Measurements from ENCODE around the gene MOCS1. TPM values are rescaled to one million over a fixed set of nuclear protein-coding genes. Genes with fewer than 3 reads are reported as not detected.

Gene MOCS1
- total RNA-seq, 2 experiments from 2014 or later = 2.0 to 2.7 TPM

GRCh38 chr6:39901116-39901655 lies 33.1 kb downstream of the MOCS1 start:
- ChIA-PET CTCF (no interaction called here), POLR2A (no interaction called here)
- TF ChIP-seq CTCF (IDR thresholded peaks at IDR 0.05) = no peak
- peaks cover 10% of the 10 kb centered on the region for H3K27me3 Mint-ChIP-seq
- peaks cover 0 to 2% of the 10 kb centered on the region in 2 experiments for H3K27me3 ChIP-seq (ENCODE audit: control insufficient read depth in 1 of 2, insufficient read depth in 2 of 2, low read length in 2 of 2)
- intact Hi-C loops (cut with DNase I, micrococcal nuclease) = no loop called here
- DNase-seq (no peak), ATAC-seq (ENCODE audit: poor library complexity) (no peak)
- no peaks in the 10 kb centered on the region for H3K36me3 Mint-ChIP-seq (ENCODE audit: low read depth)
- H3K9me3 ChIP-seq (ENCODE audit: control insufficient read depth in 1 of 2, insufficient read depth in 1 of 2, low read length in 2 of 2) = peaks cover 0 to 8% of the 10 kb centered on the region in 2 experiments
- H3K4me3 ChIP-seq (ENCODE audit: low read length) = no peak overlapping the region
- H3K27ac ChIP-seq (ENCODE audit: low read depth in 1 of 2, low read length in 2 of 2) = no peak overlapping the region
- H3K9me3 Mint-ChIP-seq = no peaks in the 10 kb centered on the region
- H3K4me1 Mint-ChIP-seq (ENCODE audit: low read depth) = no peaks in the 10 kb centered on the region
- no peak overlapping the region for H3K27ac Mint-ChIP-seq
- no peak overlapping the region for H3K4me3 Mint-ChIP-seq
- H3K4me1 ChIP-seq (ENCODE audit: insufficient read depth, low read length) = no peaks in the 10 kb centered on the region
- no peaks in the 10 kb centered on the region for H3K36me3 ChIP-seq (ENCODE audit: insufficient read depth, low read length)

- H3K27me3 Mint-ChIP-seq = peaks cover 10% of the 10 kb centered on the region
- H3K4me3 Mint-ChIP-seq = no peak overlapping the region
- Histone ChIP-seq H3K27me3 (ENCODE audit: control insufficient read depth in 1 of 2, insufficient read depth in 2 of 2, low read length in 2 of 2) (peaks cover 0 to 2% of the 10 kb centered on the region in 2 experiments), H3K9me3 (ENCODE audit: control insufficient read depth in 1 of 2, insufficient read depth in 1 of 2, low read length in 2 of 2) (peaks cover 0 to 8% of the 10 kb centered on the region in 2 experiments), H3K4me3 (ENCODE audit: low read length) (no peak overlapping the region), H3K4me1 (ENCODE audit: insufficient read depth, low read length) (no peaks in the 10 kb centered on the region), H3K27ac (ENCODE audit: low read depth in 1 of 2, low read length in 2 of 2) (no peak overlapping the region), H3K36me3 (ENCODE audit: insufficient read depth, low read length) (no peaks in the 10 kb centered on the region)
- no peak for TF ChIP-seq CTCF (IDR thresholded peaks at IDR 0.05)
- no peaks in the 10 kb centered on the region for H3K4me1 Mint-ChIP-seq (ENCODE audit: low read depth)
- POLR2A ChIA-PET = no interaction called here
- DNase-seq (no peak), ATAC-seq (ENCODE audit: poor library complexity) (no peak)
- no peaks in the 10 kb centered on the region for H3K36me3 Mint-ChIP-seq (ENCODE audit: low read depth)
- H3K9me3 Mint-ChIP-seq = no peaks in the 10 kb centered on the region
- H3K27ac Mint-ChIP-seq = no peak overlapping the region
- CTCF ChIA-PET = no interaction called here
- intact Hi-C loops (cut with DNase I, micrococcal nuclease) = no loop called here
These were observed 34.5 kb downstream of the MOCS1 start for GRCh38 chr6:39899554-39900295.

GRCh38 chr6:39898625-39899024 lies 35.6 kb downstream of the MOCS1 start:
- no peak for TF ChIP-seq CTCF (IDR thresholded peaks at IDR 0.05)
- Mint-ChIP-seq H3K36me3 (ENCODE audit: low read depth) (no peaks in the 10 kb centered on the region), H3K27me3 (peaks cover 10% of the 10 kb centered on the region), H3K27ac (no peak overlapping the region), H3K9me3 (no peaks in the 10 kb centered on the region), H3K4me1 (ENCODE audit: low read depth) (no peaks in the 10 kb centered on the region), H3K4me3 (no peak overlapping the region)
- intact Hi-C loops (cut with DNase I, micrococcal nuclease) = no loop called here
- DNase-seq = no peak
- Histone ChIP-seq H3K27ac (ENCODE audit: low read depth in 1 of 2, low read length in 2 of 2) (no peak overlapping the region), H3K4me1 (ENCODE audit: insufficient read depth, low read length) (no peaks in the 10 kb centered on the region), H3K36me3 (ENCODE audit: insufficient read depth, low read length) (no peaks in the 10 kb centered on the region), H3K27me3 (ENCODE audit: control insufficient read depth in 1 of 2, insufficient read depth in 2 of 2, low read length in 2 of 2) (peaks cover 0 to 2% of the 10 kb centered on the region in 2 experiments), H3K4me3 (ENCODE audit: low read length) (no peak overlapping the region), H3K9me3 (ENCODE audit: control insufficient read depth in 1 of 2, insufficient read depth in 1 of 2, low read length in 2 of 2) (peaks cover 0 to 8% of the 10 kb centered on the region in 2 experiments)
- ATAC-seq (ENCODE audit: poor library complexity) = no peak
- ChIA-PET CTCF (no interaction called here), POLR2A (no interaction called here)

Data from CD4-positive, alpha-beta T cell (primary cell).